ENCODE measurements around the gene POLD1.

Gene POLD1

DNA sequence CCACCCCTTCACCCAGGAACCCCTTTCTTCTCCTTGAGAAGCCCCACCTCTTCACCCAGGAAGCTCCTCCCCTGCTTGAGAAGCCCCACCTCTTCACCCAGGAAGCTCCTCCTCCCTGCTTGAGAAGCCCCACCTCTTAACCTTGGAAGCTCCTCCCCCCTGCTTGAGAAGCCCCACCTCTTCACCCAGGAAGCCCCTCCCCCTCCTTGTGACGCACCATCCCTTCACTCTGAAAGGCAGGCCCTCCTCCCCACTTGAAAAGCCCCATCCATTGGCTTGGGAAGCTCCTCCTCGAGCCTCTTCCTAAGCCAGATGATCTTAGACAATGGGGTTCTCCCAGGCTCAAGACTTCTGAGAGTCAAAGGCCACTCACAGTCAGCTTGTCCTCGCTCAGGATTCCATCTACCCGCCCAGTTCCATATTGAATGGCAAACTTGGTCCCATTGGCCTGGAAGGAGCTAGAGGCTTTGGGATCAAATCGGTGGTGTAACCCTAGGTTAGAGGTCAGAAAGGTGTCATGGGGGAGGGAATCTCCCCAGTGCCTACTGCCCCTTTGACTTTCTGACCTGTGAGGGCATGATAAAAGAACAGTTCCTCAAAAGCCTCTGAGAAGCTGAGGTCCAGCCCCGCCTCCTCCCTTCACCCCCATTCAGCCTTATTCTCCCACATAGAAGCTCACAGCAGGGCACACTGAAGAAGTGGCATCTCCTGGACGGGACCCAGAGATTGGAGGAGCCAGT lies 22.7 kb upstream of the POLD1 start:
- TF ChIP-seq, protein P1, sequence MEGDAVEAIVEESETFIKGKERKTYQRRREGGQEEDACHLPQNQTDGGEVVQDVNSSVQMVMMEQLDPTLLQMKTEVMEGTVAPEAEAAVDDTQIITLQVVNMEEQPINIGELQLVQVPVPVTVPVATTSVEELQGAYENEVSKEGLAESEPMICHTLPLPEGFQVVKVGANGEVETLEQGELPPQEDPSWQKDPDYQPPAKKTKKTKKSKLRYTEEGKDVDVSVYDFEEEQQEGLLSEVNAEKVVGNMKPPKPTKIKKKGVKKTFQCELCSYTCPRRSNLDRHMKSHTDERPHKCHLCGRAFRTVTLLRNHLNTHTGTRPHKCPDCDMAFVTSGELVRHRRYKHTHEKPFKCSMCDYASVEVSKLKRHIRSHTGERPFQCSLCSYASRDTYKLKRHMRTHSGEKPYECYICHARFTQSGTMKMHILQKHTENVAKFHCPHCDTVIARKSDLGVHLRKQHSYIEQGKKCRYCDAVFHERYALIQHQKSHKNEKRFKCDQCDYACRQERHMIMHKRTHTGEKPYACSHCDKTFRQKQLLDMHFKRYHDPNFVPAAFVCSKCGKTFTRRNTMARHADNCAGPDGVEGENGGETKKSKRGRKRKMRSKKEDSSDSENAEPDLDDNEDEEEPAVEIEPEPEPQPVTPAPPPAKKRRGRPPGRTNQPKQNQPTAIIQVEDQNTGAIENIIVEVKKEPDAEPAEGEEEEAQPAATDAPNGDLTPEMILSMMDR (IDR thresholded peaks at IDR 0.05; ENCODE audit: low read depth, low read length): no peak

DNA sequence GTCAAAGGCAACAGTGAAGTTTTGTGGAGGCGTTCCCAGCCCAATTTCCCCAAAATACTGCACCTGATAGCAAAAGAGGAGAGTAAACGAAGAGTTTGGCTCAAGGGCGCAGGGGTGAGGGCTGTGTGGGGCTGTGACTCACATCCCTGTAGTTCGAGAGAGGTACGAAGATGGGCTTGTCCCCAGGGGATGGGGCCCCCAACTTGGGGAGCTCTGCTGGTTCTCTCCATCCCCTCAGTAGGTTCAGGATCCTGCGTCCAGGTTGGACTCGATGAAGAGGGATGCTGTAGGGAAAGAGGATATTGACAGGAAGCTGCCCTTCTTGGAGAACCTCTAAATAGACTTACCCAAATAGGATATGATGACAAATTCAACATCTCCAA lies 22.1 kb upstream of the POLD1 start:
- TF ChIP-seq, protein P1 (IDR thresholded peaks at IDR 0.05; ENCODE audit: low read depth, low read length): no peak
- no peak overlapping the region for H3K4me3 ChIP-seq (ENCODE audit: low read depth, low read length)

More for the DNA sequence above, 22.7 kb upstream of the POLD1 start:
- H3K4me3 ChIP-seq (ENCODE audit: low read depth, low read length): no peak overlapping the region

DNA sequence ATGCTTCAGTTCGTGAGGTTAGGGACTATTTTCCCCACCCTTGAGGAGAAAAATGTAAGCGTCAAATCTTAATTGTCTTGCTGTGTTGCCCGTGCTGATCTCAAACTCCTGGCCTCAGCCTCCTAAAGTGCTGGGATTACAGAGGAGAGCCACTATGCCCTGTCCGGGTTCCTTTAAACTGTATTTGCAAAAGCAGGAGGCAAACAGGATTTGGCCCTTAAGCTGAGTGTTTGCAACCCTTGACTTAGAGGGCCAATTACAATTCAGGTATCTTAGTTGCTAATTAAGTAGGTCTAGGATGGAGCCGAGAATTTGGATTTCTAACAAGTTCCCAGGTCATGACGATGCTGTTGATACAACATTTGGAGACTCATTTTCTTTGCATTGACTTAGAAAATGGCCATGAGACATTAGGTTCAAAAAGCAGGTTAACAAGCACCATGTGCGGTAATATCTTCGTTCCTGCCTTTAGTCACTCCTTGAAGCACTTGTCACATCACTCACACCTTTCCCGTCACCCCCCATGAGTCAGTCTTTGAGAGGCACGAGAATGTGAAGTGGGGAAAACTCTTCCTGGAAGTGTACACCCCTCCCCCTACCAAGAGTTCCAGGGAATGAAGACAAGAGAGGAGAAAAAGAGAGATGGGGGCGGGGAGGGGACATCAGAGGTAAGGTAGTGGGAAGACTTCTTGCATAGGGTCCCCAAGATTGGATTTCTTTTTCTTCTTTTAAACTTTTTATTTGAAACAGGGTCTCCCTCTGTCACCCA lies 21.3 kb upstream of the POLD1 start:
- no peak overlapping the region for H3K4me3 ChIP-seq (ENCODE audit: low read depth, low read length)
- TF ChIP-seq, protein P1 (IDR thresholded peaks at IDR 0.05; ENCODE audit: low read depth, low read length): no peak

DNA sequence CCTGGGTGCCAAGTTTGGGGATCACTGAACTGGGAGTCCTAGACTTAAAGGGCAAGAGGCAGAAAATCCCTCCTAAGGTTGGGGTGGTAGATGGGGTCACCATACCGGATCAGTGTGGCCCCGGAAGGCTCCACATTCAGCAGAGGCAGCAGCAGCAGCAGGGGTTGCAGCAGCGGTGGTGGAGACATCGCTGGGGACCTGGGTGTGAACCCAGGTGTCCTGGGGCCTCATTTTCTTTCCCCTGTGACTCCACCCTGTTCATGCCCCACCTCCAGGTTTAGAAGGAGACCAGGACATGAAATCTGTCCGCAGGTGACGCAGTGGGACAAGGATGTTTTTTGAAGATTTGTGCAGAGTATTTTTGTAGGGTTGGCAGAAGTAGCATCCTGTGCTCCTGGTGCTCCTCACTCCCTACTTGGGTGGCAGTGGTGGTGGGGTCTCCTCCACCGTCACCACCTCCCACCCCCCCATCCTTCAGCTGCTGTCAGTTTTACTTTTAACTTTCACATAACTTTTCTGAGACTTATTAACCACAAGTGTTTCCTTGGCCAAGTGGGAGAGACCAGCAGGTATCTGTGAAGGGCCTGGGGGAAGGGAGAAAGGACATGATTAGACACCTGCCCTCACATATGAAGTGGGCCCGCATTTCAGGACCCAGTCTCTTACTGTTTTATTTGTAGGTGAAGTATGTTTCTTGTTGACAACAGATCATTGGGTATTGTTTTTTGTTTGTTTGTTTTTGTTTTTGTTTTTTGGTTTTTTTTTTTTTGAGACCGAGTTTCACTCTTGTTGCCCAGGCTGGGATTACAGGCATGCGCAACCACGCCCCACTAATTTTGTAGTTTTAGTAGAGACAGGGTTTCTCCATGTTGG lies 18.5 kb upstream of the POLD1 start, which contains the start of gene NAPSA:
Gene NAPSA, minus strand, starts transcription at position 206 of the 873 bp plus-strand sequence. Its CDS starts 18 bp downstream, at position 188.
- TF ChIP-seq, protein P1 (IDR thresholded peaks at IDR 0.05; ENCODE audit: low read depth, low read length): no peak

DNA sequence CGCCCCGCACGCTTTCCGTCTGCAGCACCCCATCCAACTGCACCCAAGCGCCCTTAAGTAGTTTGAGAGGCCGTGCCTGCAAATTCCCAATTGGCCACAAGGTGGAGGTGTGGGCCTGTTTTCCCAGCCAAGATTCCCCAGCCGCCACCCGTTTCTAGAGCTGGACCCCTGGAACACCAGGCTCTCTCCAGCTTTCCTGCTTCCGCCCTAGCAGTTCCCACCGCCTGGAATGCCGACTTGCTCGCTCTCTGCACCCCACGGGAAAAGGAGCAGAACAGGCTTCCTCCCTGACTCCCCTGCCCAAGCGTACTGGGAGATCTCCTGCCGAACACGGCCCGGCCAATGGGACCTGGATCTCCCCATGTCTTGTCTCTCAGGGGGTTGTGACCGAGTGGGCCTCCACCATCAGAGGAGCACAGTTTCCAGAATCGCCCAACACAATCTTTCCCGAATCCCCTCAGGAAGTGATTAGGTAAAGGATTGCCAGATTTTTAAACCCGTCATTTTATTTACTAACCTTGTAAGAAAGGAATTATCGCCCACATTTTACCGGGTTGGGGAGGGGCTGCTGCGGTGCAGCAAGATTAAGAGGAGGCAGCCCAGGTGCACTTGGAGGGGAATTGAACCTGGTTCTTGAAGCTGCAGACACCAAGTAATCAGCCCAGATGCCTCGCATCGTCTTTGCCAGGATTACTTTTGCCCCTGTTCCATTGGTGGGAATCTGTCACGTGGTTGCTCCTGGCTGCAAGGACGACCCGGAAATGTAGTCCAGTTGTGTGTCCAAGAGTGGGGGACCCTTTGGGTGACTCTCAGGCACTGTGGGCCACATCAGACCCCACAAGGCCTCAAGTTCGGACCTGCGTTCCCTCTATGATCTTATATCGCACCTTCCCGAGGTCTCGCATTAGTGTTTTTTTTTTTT lies 15.2 kb upstream of the POLD1 start:
- TF ChIP-seq, protein P1 (IDR thresholded peaks at IDR 0.05; ENCODE audit: low read depth, low read length): peak; percentile 80
- H3K4me3 ChIP-seq (ENCODE audit: low read depth, low read length): peak overlapping the region; percentile 56

More for the DNA sequence above, 18.5 kb upstream of the POLD1 start, which contains the start of gene NAPSA:
- H3K4me3 ChIP-seq (ENCODE audit: low read depth, low read length): no peak within 1 kb of the TSS

DNA sequence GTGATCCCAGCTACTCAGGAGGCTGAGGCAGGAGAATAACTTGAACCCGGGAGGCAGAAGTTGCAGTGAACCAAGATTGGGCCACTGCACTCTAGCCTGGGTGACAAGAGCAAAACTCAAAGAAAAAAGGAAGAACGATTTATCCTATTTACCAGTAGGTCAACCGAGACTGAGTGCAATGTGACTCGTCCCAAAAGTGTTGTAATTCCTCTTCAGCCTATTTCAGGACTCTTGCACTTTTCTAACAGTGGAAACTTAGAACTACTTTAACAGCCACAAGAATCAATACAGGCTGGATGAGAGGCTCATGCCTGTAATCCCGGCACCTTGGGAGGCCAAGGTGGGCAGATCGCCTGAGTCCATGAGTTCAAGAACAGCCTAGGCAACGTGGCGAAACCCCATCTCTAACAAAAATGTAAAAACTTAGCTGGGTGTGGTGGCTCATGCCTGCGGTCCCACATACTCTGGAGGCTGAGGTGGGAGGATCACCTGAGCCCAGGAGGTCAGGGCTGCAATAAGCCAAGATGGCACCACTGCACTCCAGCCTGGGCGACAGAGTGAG lies 12.2 kb upstream of the POLD1 start:
- H3K4me3 ChIP-seq (ENCODE audit: low read depth, low read length): no peak overlapping the region
- TF ChIP-seq, protein P1 (IDR thresholded peaks at IDR 0.05; ENCODE audit: low read depth, low read length): no peak

All from WI38 (cell line).